AG10803 (cell line): ENCODE measurements around the gene CHMP1B.
A peak's percentile ranks its signal among the peaks of the same experiment; 100 is the strongest.
"Not testable (repeated sequence)": the region's sequence is repeated elsewhere in the genome, so short reads cannot be mapped to it uniquely, and the experiment has no call there.

ENCODE experiments used
- DNase-seq: peaks from one replicate; pipeline ENCODE4 v3.0.0; 2010; ENCODE audit warnings: low read depth
- H3K4me3 ChIP-seq: 2 replicates; pipeline ENCODE4 v1.5.1; 2011; ENCODE audit warnings: mild to moderate bottlenecking, low read length, control low read depth
- CTCF ChIP-seq: conservative IDR thresholded peaks from 2 replicates; pipeline ENCODE4 v1.5.1; 2011; ENCODE audit warnings: mild to moderate bottlenecking, low read length, control low read depth, inconsistent platforms

Gene CHMP1B

GRCh38 chr18:11849279-11849678 lies 1.9 kb upstream of the CHMP1B start:
- no peak for TF ChIP-seq CTCF
- no peak for DNase-seq
- H3K4me3 ChIP-seq = no peak overlapping the region

GRCh38 chr18:11849841-11850634 lies 1.2 kb upstream of the CHMP1B start:
- peak; percentile 22 for TF ChIP-seq CTCF
- peak; percentile 94 for DNase-seq
- H3K4me3 ChIP-seq = peak overlapping the region; percentile 100

GRCh38 chr18:11850821-11851145 lies 430 bp upstream of the CHMP1B start:
- no peak for TF ChIP-seq CTCF
- peak; percentile 80 for DNase-seq
- peak overlapping the region; percentile 100 for H3K4me3 ChIP-seq

- peak overlapping the region; percentile 100 for H3K4me3 ChIP-seq
Measured at GRCh38 chr18:11851806-11852337, 659 bp downstream of the CHMP1B start.

GRCh38 chr18:11854554-11854953 lies 3.3 kb downstream of the CHMP1B start:
- not testable (repeated sequence) for H3K4me3 ChIP-seq, DNase-seq

More at GRCh38 chr18:11851806-11852337, 659 bp downstream of the CHMP1B start:
- TF ChIP-seq CTCF = no peak
- peak; percentile 41 for DNase-seq

GRCh38 chr18:11857177-11857887 lies 6.1 kb downstream of the CHMP1B start:
- peak; percentile 89 for DNase-seq
- no peak for TF ChIP-seq CTCF
- peak overlapping the region; percentile 37 for H3K4me3 ChIP-seq

- H3K4me3 ChIP-seq = no peak overlapping the region
- DNase-seq = no peak
Measured at GRCh38 chr18:11859282-11859830, 8.1 kb downstream of the CHMP1B start.

More at GRCh38 chr18:11859282-11859830, 8.1 kb downstream of the CHMP1B start:
- TF ChIP-seq CTCF = no peak
